NCI-H2081 treated with DMSO at 0.1 percent for 48 hours (cell line): ENCODE measurements around the gene CREB3L2.
"Not testable (repeated sequence)": the region's sequence is repeated elsewhere in the genome, so short reads cannot be mapped to it uniquely, and the experiment has no call there.

Source experiments
- DNase-seq: peaks from one replicate; lab custom pipeline; 2025; lab: John Stamatoyannopoulos, UW

The CREB3L2 gene

GRCh38 chr7:137933270-137934017 lies 68.4 kb downstream of the CREB3L2 start:
- no peak for DNase-seq

GRCh38 chr7:137932881-137933269 lies 69.0 kb downstream of the CREB3L2 start:
- DNase-seq = no peak

GRCh38 chr7:137931823-137932222 lies 70.1 kb downstream of the CREB3L2 start:
- no peak for DNase-seq

GRCh38 chr7:137930581-137930980 lies 71.3 kb downstream of the CREB3L2 start:
- DNase-seq = no peak

DNA sequence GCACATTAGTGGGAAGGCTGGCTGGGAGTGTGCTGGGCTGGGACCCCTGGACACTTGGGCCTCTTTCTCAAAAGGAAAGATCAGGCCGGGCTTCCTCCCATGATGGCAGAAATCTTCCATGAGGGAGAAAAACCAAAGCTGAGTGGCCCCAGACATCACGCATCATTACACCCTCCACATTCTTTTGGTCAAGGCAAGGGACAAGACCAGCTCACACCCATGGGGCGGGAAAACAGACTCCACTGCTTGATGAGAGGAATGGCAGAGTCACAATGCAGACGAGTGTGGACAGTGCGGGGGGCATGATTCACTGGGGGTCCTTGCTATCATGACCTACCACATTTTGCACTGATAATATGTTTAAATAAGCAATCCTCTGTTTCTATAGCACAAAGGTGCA lies 73.3 kb downstream of the CREB3L2 start:
- no peak for DNase-seq

GRCh38 chr7:137927386-137927785 lies 74.5 kb downstream of the CREB3L2 start:
- no peak for DNase-seq

GRCh38 chr7:137926206-137926605 lies 75.7 kb downstream of the CREB3L2 start:
- DNase-seq = not testable (repeated sequence)

- no peak for DNase-seq
These were observed 76.1 kb downstream of the CREB3L2 start for GRCh38 chr7:137925754-137926153.

DNA sequence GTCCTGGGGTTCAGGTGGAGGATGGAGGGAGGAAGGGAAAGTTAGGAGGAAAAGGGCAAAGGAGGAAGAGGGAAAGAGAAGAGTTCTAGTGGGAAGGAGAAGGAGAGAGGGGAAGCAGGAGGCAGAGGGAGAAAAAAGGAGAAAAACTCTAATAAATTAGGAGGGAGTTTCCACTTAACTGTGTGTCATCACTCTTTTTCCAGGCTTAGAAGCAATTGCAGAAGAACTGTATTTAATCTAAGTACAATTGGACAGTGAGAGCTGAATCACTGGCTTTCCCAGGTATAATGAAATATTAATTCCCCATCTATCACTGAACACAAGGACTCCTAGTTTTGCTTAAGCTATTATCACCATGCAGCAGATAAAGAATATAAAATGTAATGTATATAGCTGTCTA lies 76.8 kb downstream of the CREB3L2 start:
- DNase-seq = no peak

GRCh38 chr7:137923380-137923779 lies 78.5 kb downstream of the CREB3L2 start:
- no peak for DNase-seq

GRCh38 chr7:137920637-137921399 lies 81.1 kb downstream of the CREB3L2 start:
- no peak for DNase-seq

GRCh38 chr7:137919987-137920386 lies 81.9 kb downstream of the CREB3L2 start:
- DNase-seq = no peak

- DNase-seq = no peak
These were observed 84.8 kb downstream of the CREB3L2 start for GRCh38 chr7:137916980-137917645.

DNA sequence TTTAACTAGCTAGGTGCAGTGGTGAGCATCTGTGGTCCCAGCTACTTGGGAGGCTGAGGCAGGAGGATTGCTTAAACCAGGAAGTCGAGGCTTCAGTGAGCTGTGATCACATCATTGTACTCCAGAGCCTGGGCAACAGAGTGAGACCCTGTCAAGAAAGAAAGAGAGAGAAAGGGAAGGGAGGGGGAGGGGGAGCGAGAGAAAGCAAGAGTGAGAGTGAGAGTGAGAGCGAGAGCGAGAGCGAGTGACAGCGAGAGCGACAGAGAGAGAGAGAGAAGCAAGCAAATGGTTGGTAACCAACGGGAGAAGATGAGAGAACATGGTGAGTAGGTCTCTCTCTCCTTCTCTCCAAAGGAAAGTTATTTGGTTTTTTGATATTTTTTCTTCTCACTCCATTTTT lies 85.3 kb downstream of the CREB3L2 start:
- DNase-seq = no peak

GRCh38 chr7:137915266-137915665 lies 86.6 kb downstream of the CREB3L2 start:
- DNase-seq = no peak

DNA sequence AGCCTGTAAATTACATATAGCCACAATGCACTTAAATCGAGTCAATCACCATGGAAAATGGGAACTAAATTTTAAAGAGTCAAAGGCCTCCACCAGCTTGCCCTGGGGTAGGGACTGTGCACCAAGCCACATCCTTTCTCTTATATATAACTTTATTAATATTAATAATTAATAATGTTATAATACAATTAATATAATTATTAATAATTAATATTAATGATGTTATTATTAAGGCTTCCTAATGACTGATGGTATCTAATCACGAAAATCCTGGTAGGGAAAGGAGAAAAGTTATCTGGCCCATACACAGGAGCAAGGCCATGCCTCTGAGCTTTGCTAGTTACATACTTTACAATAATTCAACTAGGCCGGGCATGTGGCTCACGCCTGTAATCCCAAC lies 87.9 kb downstream of the CREB3L2 start:
- DNase-seq = no peak

- DNase-seq = no peak
These were observed 92.8 kb downstream of the CREB3L2 start for GRCh38 chr7:137909042-137909441.

- no peak for DNase-seq
These were observed 93.8 kb downstream of the CREB3L2 start for GRCh38 chr7:137908106-137908505.

DNA sequence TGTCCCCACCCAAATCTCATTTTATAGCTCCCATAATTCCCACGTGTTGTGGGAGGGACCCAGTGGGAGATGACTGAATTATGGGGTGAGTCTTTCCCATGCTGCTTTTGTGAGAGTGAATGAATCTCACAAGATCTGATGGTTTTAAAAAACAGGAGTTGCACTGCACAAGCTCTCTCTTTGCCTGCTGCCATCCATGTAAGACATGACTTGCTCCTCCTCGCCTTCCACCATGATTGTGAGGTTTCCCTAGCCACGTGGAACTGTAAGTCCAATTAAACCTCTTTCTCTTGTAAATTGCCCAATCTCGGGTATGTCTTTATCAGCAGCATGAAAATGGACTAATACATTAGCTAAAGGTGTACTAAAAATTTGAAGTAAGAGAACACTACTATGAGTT lies 95.2 kb downstream of the CREB3L2 start:
- DNase-seq = not testable (repeated sequence)

DNA sequence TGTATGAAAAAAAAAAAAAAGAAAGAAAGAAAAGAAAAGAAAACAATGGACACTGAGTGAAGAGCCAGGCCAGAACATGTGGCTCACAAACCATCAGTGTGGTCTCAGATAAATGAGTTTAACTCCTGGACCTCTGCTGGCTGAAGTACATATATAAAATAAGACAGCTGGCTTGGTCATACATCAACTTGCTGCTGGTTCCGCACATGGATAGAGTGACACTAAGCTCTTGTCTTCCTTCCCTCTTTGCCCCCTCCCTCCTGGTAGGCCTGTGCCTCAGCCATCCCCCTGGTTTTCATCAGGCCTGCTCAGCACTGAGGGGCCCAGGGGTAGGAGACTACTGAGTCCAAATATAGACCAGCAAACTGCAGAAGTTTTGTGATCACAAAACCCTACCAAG lies 97.1 kb downstream of the CREB3L2 start:
- no peak for DNase-seq

DNA sequence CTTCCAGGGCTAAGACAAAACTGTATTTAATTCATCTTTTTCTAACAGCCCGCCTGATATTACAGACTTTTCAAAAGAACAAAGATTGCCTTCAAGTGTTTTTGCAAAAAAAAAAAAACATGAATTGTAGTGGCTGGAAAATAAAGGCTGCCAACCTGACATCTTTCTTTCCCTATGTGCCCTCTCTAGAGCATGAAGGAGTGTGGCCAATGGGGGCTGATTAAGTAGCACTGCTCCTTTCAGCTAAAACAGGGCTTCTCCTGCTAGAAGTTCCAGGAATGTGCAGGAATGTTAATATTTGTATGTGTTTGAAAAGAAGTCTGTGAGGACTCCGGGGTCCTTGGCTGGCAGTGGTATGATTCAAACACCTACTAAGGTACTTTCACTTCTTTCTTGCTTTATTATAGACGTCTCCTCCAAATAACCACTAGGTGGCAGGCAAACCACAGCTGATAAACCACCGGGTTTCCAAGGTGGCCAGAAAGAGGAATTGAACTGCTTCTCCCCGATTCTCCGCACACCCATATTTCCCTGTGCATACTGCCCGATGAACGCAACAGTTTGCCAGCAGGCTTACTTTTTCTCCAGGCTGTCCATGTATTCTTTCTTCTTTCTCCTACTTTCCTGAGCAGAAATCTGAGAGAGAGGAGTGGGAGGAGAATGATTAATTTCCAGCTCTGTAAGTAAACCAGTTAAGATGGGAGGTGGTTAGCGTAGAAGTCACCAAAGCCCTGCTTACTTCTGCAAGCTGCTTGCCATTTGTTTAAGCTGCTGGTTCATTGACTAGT lies 98.3 kb downstream of the CREB3L2 start:
- peak; percentile 51 for DNase-seq

DNA sequence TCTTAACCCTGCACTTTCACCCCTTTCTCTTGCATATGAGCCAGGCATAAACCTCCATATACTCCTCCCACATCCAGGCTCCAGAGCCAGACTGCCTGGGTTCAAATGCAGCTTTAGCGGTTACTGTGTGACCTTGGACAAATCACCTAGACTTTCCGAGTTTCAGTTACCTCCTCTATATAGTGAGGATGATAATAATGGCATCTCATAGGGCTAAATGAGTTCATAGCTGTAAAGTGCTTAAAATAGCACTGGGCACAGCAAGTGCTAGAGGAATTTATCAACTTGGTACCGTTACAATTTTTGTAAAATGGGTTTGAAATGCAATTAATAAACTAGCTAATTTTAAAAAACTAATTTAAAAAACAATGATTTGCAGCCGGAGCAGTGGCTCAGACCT lies 101.7 kb downstream of the CREB3L2 start:
- DNase-seq = no peak
